GM12878 (cell line): ENCODE measurements around the gene CDC42BPA.

ENCODE experiments used
- BCL11A ChIP-seq: IDR thresholded peaks from 2 replicates; pipeline ENCODE4 v1.6.1; 2011; ENCODE audit warnings: low read depth, low read length
- CHD2 ChIP-seq: IDR thresholded peaks from 2 replicates; pipeline ENCODE4 v1.6.1; 2011; ENCODE audit warnings: low read depth, low read length, improper control_type of control experiment, borderline replicate concordance
- EP300 ChIP-seq, 2 experiments: fragments of 150-350 bp in 1 of 2; IDR thresholded peaks; 2 replicates each; pipeline ENCODE4 v1.6.1; 2011 to 2012; ENCODE audit warnings: low read depth in 2 of 2, low read length in 2 of 2, borderline replicate concordance in 1 of 2, improper control_type of control experiment in 1 of 2, inconsistent platforms in 1 of 2; ENCODE audit not compliant: control insufficient read depth in 1 of 2
- ETV6 ChIP-seq, 2 experiments: fragments of 450-650 bp in 1 of 2; IDR thresholded peaks in 1 of 2; conservative IDR thresholded peaks in 1 of 2; 2 replicates each; pipeline ENCODE4 v1.6.1; 2014; ENCODE audit warnings: antibody characterized with exemption in 1 of 2, borderline replicate concordance in 1 of 2, low read depth in 1 of 2, mild to moderate bottlenecking in 1 of 2, moderate library complexity in 1 of 2
- FOXK2 ChIP-seq: fragments of 450-650 bp; IDR thresholded peaks from 2 replicates; pipeline ENCODE4 v1.6.1; 2017; ENCODE audit warnings: mild to moderate bottlenecking, moderate library complexity
- MYC ChIP-seq: IDR thresholded peaks from 2 replicates; pipeline ENCODE4 v1.6.1; 2011; ENCODE audit warnings: mild to moderate bottlenecking, low read length, moderate library complexity, inconsistent platforms; ENCODE audit not compliant: insufficient read depth, insufficient replicate concordance, insufficient read length, severe bottlenecking
- POLR2AphosphoS5 ChIP-seq: IDR thresholded peaks from 2 replicates; pipeline ENCODE4 v1.6.1; 2011; ENCODE audit warnings: mild to moderate bottlenecking, low read length, inconsistent platforms
- RBBP5 ChIP-seq: fragments of 200-600 bp; sonication (generic); conservative IDR thresholded peaks from 2 replicates; pipeline ENCODE4 v1.6.1; 2016
- RFX5 ChIP-seq: IDR thresholded peaks from 2 replicates; pipeline ENCODE4 v1.6.1; 2011; ENCODE audit warnings: low read depth, low read length, improper control_type of control experiment
- SIN3A ChIP-seq: IDR thresholded peaks from 2 replicates; pipeline ENCODE4 v1.6.1; 2012; ENCODE audit warnings: low read depth, low read length, improper control_type of control experiment
- SP1 ChIP-seq: IDR thresholded peaks from one replicate; pipeline ENCODE4 v1.6.1; 2011; ENCODE audit warnings: low read depth, low read length
- TCF3 ChIP-seq: IDR thresholded peaks from 2 replicates; pipeline ENCODE4 v1.6.1; 2012; ENCODE audit warnings: low read depth, mild to moderate bottlenecking, low read length, borderline replicate concordance; ENCODE audit not compliant: insufficient read depth
- ZBED1 ChIP-seq: IDR thresholded peaks from 2 replicates; pipeline ENCODE4 v1.6.1; 2016; ENCODE audit warnings: borderline replicate concordance
- TF ChIP-seq, protein P1 (sequence below), 3 experiments: IDR thresholded peaks in 2 of 3; conservative IDR thresholded peaks in 1 of 3; 2 replicates each; pipeline ENCODE4 v1.5.1; 2011; ENCODE audit warnings: low read depth in 3 of 3, low read length in 3 of 3, mild to moderate bottlenecking in 3 of 3, control low read depth in 2 of 3, moderate library complexity in 2 of 3, inconsistent platforms in 1 of 3, mixed read lengths in 1 of 3; ENCODE audit not compliant: control insufficient read depth in 2 of 3, insufficient read depth in 1 of 3; ENCODE audit errors: extremely low read depth in 1 of 3

DNA sequence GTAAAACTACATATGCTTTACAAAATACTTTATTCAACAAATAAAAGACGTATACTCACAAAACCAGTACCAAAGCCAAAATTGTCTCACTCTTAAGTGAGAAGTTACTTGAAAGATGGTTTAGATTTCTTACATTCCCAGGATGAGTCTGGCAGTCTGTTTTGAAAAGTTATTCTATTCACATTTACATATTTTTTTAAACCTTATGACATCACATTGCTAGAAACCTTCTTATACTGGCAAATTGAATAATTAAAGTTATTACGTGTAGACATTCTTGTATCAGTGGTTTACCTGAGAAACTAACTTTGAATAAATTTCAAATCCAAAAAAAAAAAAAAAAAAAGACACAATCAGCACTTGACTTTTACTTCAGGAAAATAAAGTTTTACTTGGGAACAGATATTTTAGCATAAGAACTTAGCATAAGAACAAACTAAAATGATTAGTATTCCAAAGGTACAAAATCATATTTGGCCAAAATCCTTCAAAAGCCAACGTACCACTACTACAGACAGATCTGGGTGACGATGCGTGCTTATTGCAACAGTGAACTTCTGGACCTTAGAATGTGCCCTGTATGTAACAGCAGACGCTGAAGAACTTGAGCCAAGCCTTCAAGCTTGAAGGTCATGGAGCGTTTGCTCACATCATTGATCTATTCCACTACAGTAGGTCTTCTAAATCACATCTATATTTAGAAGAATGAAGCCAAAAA lies 2.5 kb downstream of the CDC42BPA start:
- TF ChIP-seq, protein P1, sequence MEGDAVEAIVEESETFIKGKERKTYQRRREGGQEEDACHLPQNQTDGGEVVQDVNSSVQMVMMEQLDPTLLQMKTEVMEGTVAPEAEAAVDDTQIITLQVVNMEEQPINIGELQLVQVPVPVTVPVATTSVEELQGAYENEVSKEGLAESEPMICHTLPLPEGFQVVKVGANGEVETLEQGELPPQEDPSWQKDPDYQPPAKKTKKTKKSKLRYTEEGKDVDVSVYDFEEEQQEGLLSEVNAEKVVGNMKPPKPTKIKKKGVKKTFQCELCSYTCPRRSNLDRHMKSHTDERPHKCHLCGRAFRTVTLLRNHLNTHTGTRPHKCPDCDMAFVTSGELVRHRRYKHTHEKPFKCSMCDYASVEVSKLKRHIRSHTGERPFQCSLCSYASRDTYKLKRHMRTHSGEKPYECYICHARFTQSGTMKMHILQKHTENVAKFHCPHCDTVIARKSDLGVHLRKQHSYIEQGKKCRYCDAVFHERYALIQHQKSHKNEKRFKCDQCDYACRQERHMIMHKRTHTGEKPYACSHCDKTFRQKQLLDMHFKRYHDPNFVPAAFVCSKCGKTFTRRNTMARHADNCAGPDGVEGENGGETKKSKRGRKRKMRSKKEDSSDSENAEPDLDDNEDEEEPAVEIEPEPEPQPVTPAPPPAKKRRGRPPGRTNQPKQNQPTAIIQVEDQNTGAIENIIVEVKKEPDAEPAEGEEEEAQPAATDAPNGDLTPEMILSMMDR (IDR thresholded peaks at IDR 0.05 in 2 of 3, conservative IDR thresholded peaks at IDR 0.05 in 1 of 3; ENCODE audit: control insufficient read depth in 2 of 3, extremely low read depth in 1 of 3, insufficient read depth in 1 of 3, low read depth in 3 of 3, low read length in 3 of 3), result no peak
- TF ChIP-seq FOXK2, result no peak
- TF ChIP-seq RBBP5, result no peak
- TF ChIP-seq TCF3, result no peak
- no peak for TF ChIP-seq RFX5
- TF ChIP-seq EP300 (IDR thresholded peaks at IDR 0.05; ENCODE audit: borderline replicate concordance in 1 of 2, control insufficient read depth in 1 of 2, low read depth in 2 of 2, low read length in 2 of 2), result no peak
- no peak for TF ChIP-seq ETV6 (conservative IDR thresholded peaks at IDR 0.05 in 1 of 2, IDR thresholded peaks at IDR 0.05 in 1 of 2; ENCODE audit: borderline replicate concordance in 1 of 2, low read depth in 1 of 2)
- no peak for TF ChIP-seq CHD2
- TF ChIP-seq SIN3A, result no peak
- TF ChIP-seq ZBED1, result no peak
- TF ChIP-seq POLR2AphosphoS5, result no peak
- TF ChIP-seq MYC, result no peak
- TF ChIP-seq BCL11A, result no peak
- no peak for TF ChIP-seq SP1
